ENCODE measurements around the gene SLC17A8. TPM values are rescaled to one million over a fixed set of nuclear protein-coding genes. Genes with fewer than 3 reads are reported as not detected.
A peak's percentile ranks its signal among the peaks of the same experiment; 100 is the strongest.

The SLC17A8 gene
- total and polyA plus RNA-seq, 3 donors from 2014 or later, result 0.08 to 0.37 (median 0.28) TPM

GRCh38 chr12:100402763-100403162, 45.9 kb downstream of the SLC17A8 start:
- Histone ChIP-seq H3K36me3 (ENCODE audit: low read depth, missing control alignments) (no peaks in the 10 kb centered on the region), H3K27ac (no peak overlapping the region), H3K4me3 (no peak overlapping the region), H3K9me3 (no peaks in the 10 kb centered on the region), H3K27me3 (no peaks in the 10 kb centered on the region), H3K4me1 (no peaks in the 10 kb centered on the region)
- TF ChIP-seq CTCF (IDR thresholded peaks at IDR 0.05) (no peak), POLR2A (IDR thresholded peaks at IDR 0.05) (no peak)
- intact Hi-C loops (cut with DNase I; ENCODE audit: low total_unique reads), result no loop called here
- DNase-seq, result no peak
- WGBS, 2 donors, result 64 to 72% methylated on average over 2 of the region's 2 CpGs

DNA sequence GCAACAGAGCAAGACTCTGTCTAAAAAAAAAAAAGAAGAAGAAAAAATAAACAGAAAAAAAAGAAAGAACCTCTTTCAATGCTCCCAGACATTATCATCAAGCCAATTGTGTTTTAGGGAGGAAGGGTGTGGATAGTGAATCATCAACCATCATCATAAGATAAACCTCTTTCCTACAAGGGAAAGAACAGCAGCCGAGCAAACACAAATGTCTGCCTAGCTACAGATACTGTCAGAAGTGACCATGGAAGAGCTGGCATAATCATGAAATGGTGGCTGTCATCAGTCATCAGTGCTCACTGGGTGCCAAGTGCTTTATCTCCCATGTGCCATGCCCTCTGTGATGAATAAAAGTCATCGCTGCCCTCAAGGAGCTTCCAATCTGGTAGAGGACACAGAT, 46.6 kb downstream of the SLC17A8 start:
- intact Hi-C loops (cut with DNase I; ENCODE audit: low total_unique reads), result no loop called here
- WGBS, 2 donors, result 88 to 93% methylated on average over 2 of the region's 2 CpGs
- TF ChIP-seq POLR2A (IDR thresholded peaks at IDR 0.05), result no peak
- TF ChIP-seq CTCF (IDR thresholded peaks at IDR 0.05), result no peak
- no peaks in the 10 kb centered on the region for H3K27me3 ChIP-seq
- no peak overlapping the region for H3K4me3 ChIP-seq
- DNase-seq, result no peak
- H3K27ac ChIP-seq, result no peak overlapping the region
- no peaks in the 10 kb centered on the region for H3K9me3 ChIP-seq
- no peaks in the 10 kb centered on the region for H3K4me1 ChIP-seq
- no peaks in the 10 kb centered on the region for H3K36me3 ChIP-seq (ENCODE audit: low read depth, missing control alignments)

- Histone ChIP-seq H3K36me3 (ENCODE audit: low read depth, missing control alignments) (no peaks in the 10 kb centered on the region), H3K4me1 (no peaks in the 10 kb centered on the region), H3K4me3 (no peak overlapping the region), H3K9me3 (no peaks in the 10 kb centered on the region), H3K27me3 (no peaks in the 10 kb centered on the region), H3K27ac (no peak overlapping the region)
- 57 to 67% methylated on average over 10 of the region's 10 CpGs for WGBS, 2 donors
- intact Hi-C loops (cut with DNase I; ENCODE audit: low total_unique reads), result no loop called here
- peak; percentile 73 for DNase-seq
- TF ChIP-seq POLR2A (IDR thresholded peaks at IDR 0.05), result no peak
- peak in 2 of 3 experiments; percentile 26 to 54 for TF ChIP-seq CTCF (IDR thresholded peaks at IDR 0.05)
These were observed 48.0 kb downstream of the SLC17A8 start for GRCh38 chr12:100404769-100405407.

- no peak for DNase-seq
- Histone ChIP-seq H3K4me1 (no peaks in the 10 kb centered on the region), H3K4me3 (no peak overlapping the region), H3K36me3 (ENCODE audit: low read depth, missing control alignments) (no peaks in the 10 kb centered on the region), H3K9me3 (no peaks in the 10 kb centered on the region), H3K27ac (no peak overlapping the region), H3K27me3 (no peaks in the 10 kb centered on the region)
- 84 to 85% methylated on average over 6 of the region's 6 CpGs for WGBS, 2 donors
- TF ChIP-seq CTCF (IDR thresholded peaks at IDR 0.05) (no peak), POLR2A (IDR thresholded peaks at IDR 0.05) (no peak)
- intact Hi-C loops (cut with DNase I; ENCODE audit: low total_unique reads), result no loop called here
These were observed 56.1 kb downstream of the SLC17A8 start for GRCh38 chr12:100413001-100413400.

DNA sequence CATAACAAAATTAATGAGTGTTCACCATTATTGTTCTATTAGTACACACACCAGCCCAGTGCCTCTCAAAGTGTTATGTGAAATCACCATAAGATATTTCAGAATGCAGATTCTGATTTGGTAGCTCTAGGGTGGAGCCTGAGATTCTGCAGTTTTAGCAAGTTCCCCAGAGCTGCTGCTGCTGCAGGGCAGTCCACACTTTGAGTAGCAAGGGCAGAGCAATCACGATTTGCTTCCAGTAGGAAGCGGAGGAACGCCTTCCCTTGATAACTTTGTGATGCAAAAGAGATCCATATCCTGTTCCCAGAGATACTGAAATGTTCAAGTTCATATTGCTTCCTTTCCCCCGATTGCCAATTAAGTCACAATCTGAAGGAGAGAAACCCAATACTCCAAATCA, 57.9 kb downstream of the SLC17A8 start:
- intact Hi-C loops (cut with DNase I; ENCODE audit: low total_unique reads), result no loop called here
- Histone ChIP-seq H3K4me1 (no peaks in the 10 kb centered on the region), H3K9me3 (no peaks in the 10 kb centered on the region), H3K27me3 (no peaks in the 10 kb centered on the region), H3K4me3 (no peak overlapping the region), H3K27ac (no peak overlapping the region), H3K36me3 (ENCODE audit: low read depth, missing control alignments) (no peaks in the 10 kb centered on the region)
- no peak for DNase-seq
- TF ChIP-seq POLR2A (IDR thresholded peaks at IDR 0.05) (no peak), CTCF (IDR thresholded peaks at IDR 0.05) (no peak)
- WGBS, 2 donors, result 76 to 81% methylated on average over 4 of the region's 4 CpGs

Data from testis (tissue), 3 donors.